Chondrocyte (in vitro differentiated cells): ENCODE results near the gene XPO6. TPM values are rescaled to one million over a fixed set of nuclear protein-coding genes. Genes with fewer than 3 reads are reported as not detected.
A peak's percentile ranks its signal among the peaks of the same experiment; 100 is the strongest.
"Not testable (repeated sequence)": the region's sequence is repeated elsewhere in the genome, so short reads cannot be mapped to it uniquely, and the experiment has no call there.

Experiments
- DNase-seq: peaks from one replicate; pipeline ENCODE4 v3.0.0; 2021; ENCODE audit warnings: mixed read lengths, low spot score
- H3K27ac Mint-ChIP-seq: one replicate; pipeline ENCODE4 v1.8.0; 2021; ENCODE audit warnings: mild to moderate bottlenecking, moderate library complexity, mixed read lengths; ENCODE audit not compliant: unreplicated experiment
- H3K27me3 Mint-ChIP-seq: 2 replicates; pipeline ENCODE4 v1.8.0; 2021; ENCODE audit warnings: low read depth, mixed read lengths
- H3K36me3 Mint-ChIP-seq: 2 replicates; pipeline ENCODE4 v1.8.0; 2021; ENCODE audit warnings: low read depth, mixed read lengths
- H3K4me1 Mint-ChIP-seq: 2 replicates; pipeline ENCODE4 v1.8.0; 2021; ENCODE audit warnings: low read depth, mild to moderate bottlenecking, mixed read lengths
- H3K4me3 Mint-ChIP-seq: one replicate; pipeline ENCODE4 v1.8.0; 2021; ENCODE audit warnings: mild to moderate bottlenecking, moderate library complexity, mixed read lengths; ENCODE audit not compliant: unreplicated experiment
- H3K9me3 Mint-ChIP-seq: 2 replicates; pipeline ENCODE4 v1.8.0; 2021; ENCODE audit warnings: low read depth, mixed read lengths
- CTCF ChIP-seq: fragments of 200-600 bp; sonication (generic); IDR thresholded peaks from 2 replicates; pipeline ENCODE4 v1.5.0; 2021; ENCODE audit warnings: antibody characterized with exemption, mild to moderate bottlenecking, moderate library complexity
- total RNA-seq: library from RNA; stranded (reverse); gene quantifications from 3 replicates; pipeline ENCODE4 v1.2.1, GENCODE V29; 2021

XPO6 gene
- total RNA-seq, 1 donor from 2014 or later = 124 TPM

GRCh38 chr16:28241924-28242323, 30.2 kb upstream of the XPO6 start:
- H3K9me3 Mint-ChIP-seq = no peaks in the 10 kb centered on the region
- DNase-seq = no peak
- peaks cover 6% of the 10 kb centered on the region for H3K27me3 Mint-ChIP-seq
- no peak overlapping the region for H3K4me3 Mint-ChIP-seq
- H3K36me3 Mint-ChIP-seq = peaks cover 2% of the 10 kb centered on the region
- peak overlapping the region; percentile 41 for H3K27ac Mint-ChIP-seq
- no peaks in the 10 kb centered on the region for H3K4me1 Mint-ChIP-seq
- no peak for TF ChIP-seq CTCF

- no peaks in the 10 kb centered on the region for H3K9me3 Mint-ChIP-seq
- no peak overlapping the region for H3K4me3 Mint-ChIP-seq
- no peaks in the 10 kb centered on the region for H3K4me1 Mint-ChIP-seq
- H3K36me3 Mint-ChIP-seq = peaks cover 2% of the 10 kb centered on the region
- no peak for TF ChIP-seq CTCF
- H3K27ac Mint-ChIP-seq = no peak overlapping the region
- H3K27me3 Mint-ChIP-seq = peaks cover 9% of the 10 kb centered on the region
- DNase-seq = no peak
These were observed 26.1 kb upstream of the XPO6 start for GRCh38 chr16:28237754-28238357.

- Mint-ChIP-seq H3K27me3 (peaks cover 5% of the 10 kb centered on the region), H3K4me1 (no peaks in the 10 kb centered on the region), H3K9me3 (no peaks in the 10 kb centered on the region), H3K36me3 (no peaks in the 10 kb centered on the region), H3K4me3 (no peak overlapping the region), H3K27ac (no peak overlapping the region)
- DNase-seq = no peak
- no peak for TF ChIP-seq CTCF
These were observed 20.0 kb upstream of the XPO6 start for GRCh38 chr16:28231763-28232162.

- H3K4me1 Mint-ChIP-seq, H3K9me3 Mint-ChIP-seq, H3K27me3 Mint-ChIP-seq, H3K4me3 Mint-ChIP-seq, H3K36me3 Mint-ChIP-seq, DNase-seq, H3K27ac Mint-ChIP-seq: not testable (repeated sequence)
These were observed 12.1 kb upstream of the XPO6 start for GRCh38 chr16:28223909-28224308.

- H3K4me3 Mint-ChIP-seq, H3K27me3 Mint-ChIP-seq, H3K27ac Mint-ChIP-seq, DNase-seq, H3K36me3 Mint-ChIP-seq, H3K4me1 Mint-ChIP-seq, H3K9me3 Mint-ChIP-seq: not testable (repeated sequence)
These were observed 8.0 kb upstream of the XPO6 start for GRCh38 chr16:28219777-28220176.

- Mint-ChIP-seq H3K27ac (no peak overlapping the region), H3K27me3 (no peaks in the 10 kb centered on the region), H3K9me3 (no peaks in the 10 kb centered on the region), H3K4me1 (no peaks in the 10 kb centered on the region), H3K36me3 (no peaks in the 10 kb centered on the region), H3K4me3 (no peak overlapping the region)
- no peak for DNase-seq
- TF ChIP-seq CTCF = no peak
These were observed 7.5 kb upstream of the XPO6 start for GRCh38 chr16:28219282-28219681.
